ENCODE measurements around the gene SSNA1. TPM values are rescaled to one million over a fixed set of nuclear protein-coding genes. Genes with fewer than 3 reads are reported as not detected.

The SSNA1 gene
- total RNA-seq, 1 donor from 2014 or later, result 40.9 TPM

DNA sequence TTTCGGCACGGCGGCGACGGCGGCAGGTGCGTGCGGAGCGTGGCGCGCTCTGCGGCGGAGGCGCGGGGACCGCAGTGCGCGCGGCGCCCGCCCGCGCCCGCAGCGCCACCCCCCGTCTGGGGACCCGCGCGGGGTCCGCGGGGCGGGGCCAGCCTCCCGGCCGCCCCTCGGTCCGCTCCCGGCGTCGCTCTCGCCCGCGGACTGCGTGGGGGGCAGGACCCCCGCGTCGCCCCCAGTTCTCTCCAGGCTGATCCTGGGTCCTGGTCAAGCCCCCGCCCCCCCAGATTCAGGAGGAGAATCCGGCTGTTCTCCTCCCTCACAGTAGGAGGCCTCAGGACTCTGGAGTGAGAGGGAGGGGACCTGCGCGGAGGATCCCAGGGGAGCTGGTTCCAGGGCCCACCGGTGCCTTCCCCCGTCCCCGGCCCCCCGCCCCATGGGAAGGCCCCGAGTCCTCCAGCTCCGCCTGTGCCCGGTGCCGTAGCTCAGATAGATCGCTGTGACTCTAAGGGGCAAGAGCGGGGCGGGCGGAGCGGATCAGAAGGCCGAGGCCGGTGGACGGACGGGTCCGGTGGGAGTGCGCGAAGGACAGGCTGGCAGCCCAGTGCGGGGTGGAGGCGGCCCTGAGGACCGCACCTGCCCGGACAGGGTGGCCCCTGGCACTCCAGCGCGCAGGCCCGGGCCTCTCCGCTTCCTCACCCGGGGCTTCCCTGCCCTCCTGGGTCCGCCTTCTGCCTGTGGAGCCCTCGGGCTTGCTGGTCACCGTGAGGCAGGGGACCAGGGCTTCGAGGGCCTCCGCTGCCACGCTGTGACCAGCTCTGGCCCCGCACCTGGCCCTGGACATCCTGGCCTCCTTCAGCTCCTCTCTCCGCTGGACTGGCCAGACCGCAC lies 34.0 kb downstream of the SSNA1 start, which contains the start of gene RNF208:
Gene RNF208 (minus strand): TSS at position 51 of the 888 bp plus-strand sequence. CDS start 1,028 bp downstream, outside the sequence.
- no peak for TF ChIP-seq CTCF (IDR thresholded peaks at IDR 0.05; ENCODE audit: unreplicated experiment)
- Mint-ChIP-seq H3K36me3 (no peaks in the 10 kb centered on the region), H3K27me3 (ENCODE audit: low read depth) (peaks cover 2% of the 10 kb centered on the region), H3K9me3 (no peaks in the 10 kb centered on the region), H3K27ac (peak within 1 kb of the TSS; percentile 86), H3K4me1 (peaks cover 6% of the 10 kb centered on the region), H3K4me3 (peak within 1 kb of the TSS; percentile 82)
- peak in 1 of 2 experiments; percentile 52 for DNase-seq (ENCODE audit: low spot score in 2 of 2, unreplicated experiment in 2 of 2)

- H3K27ac Mint-ChIP-seq, result peak overlapping the region; percentile 86
- H3K27me3 Mint-ChIP-seq (ENCODE audit: low read depth), result peaks cover 4% of the 10 kb centered on the region
- H3K9me3 Mint-ChIP-seq, result no peaks in the 10 kb centered on the region
- H3K4me3 Mint-ChIP-seq, result peak overlapping the region; percentile 82
- peak; percentile 91 to 93 for DNase-seq (ENCODE audit: low spot score in 2 of 2, unreplicated experiment in 2 of 2)
- H3K36me3 Mint-ChIP-seq, result no peaks in the 10 kb centered on the region
- H3K4me1 Mint-ChIP-seq, result peaks cover 9% of the 10 kb centered on the region
- TF ChIP-seq CTCF (IDR thresholded peaks at IDR 0.05; ENCODE audit: unreplicated experiment), result no peak
These were observed 34.8 kb downstream of the SSNA1 start for GRCh38 chr9:137223078-137223970.

DNA sequence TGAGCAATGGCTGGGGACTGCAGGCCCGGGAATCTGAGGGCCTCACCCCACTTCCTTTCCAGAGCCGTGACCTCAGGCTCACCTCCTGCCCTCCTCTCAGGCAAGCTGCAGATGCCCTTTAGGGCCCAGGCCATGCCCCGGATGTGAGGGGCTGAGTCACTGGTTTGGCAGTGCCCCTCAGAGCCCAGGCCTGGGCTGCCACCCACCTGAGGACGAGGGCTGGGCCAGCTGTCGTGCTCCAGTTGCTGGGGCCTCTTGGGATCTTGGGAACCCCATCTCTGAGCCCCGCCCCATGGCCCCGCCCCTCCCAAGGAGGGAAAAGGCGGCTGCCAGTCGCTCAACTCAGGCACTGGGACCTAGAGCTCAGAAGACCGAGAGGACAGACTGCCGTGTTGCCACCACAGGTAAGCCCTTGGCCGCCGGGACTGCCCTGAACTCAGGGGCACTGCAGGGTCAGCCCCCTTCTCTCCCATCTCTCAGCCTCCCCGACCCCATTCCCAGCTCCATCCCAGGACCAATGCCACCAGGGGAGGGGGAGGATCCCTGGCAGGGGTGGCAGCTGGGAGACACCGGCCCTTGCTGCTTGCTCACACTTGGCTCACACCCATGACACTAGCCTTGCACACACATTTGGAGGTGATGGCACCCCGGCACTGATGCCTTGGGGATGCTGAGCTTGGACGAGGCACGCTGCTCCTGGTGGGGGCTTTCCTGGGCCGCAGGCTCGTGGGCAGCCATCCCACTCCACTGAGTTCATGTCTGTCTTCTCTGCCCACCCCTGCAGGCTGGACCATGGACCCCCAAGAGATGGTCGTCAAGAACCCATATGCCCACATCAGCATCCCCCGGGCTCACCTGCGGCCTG lies 36.6 kb downstream of the SSNA1 start, which contains the start of gene CYSRT1:
Gene CYSRT1 (plus strand): TSS at position 345 of the 865 bp plus-strand sequence. CDS start 448 bp downstream, at position 793.
- no peak for DNase-seq (ENCODE audit: low spot score in 2 of 2, unreplicated experiment in 2 of 2)
- no peaks in the 10 kb centered on the region for H3K9me3 Mint-ChIP-seq
- H3K4me3 Mint-ChIP-seq, result peak within 1 kb of the TSS; percentile 82
- no peak for TF ChIP-seq CTCF (IDR thresholded peaks at IDR 0.05; ENCODE audit: unreplicated experiment)
- H3K27ac Mint-ChIP-seq, result peak within 1 kb of the TSS; percentile 66
- H3K4me1 Mint-ChIP-seq, result peaks cover 9% of the 10 kb centered on the region
- H3K36me3 Mint-ChIP-seq, result no peaks in the 10 kb centered on the region
- H3K27me3 Mint-ChIP-seq (ENCODE audit: low read depth), result peaks cover 4% of the 10 kb centered on the region

DNA sequence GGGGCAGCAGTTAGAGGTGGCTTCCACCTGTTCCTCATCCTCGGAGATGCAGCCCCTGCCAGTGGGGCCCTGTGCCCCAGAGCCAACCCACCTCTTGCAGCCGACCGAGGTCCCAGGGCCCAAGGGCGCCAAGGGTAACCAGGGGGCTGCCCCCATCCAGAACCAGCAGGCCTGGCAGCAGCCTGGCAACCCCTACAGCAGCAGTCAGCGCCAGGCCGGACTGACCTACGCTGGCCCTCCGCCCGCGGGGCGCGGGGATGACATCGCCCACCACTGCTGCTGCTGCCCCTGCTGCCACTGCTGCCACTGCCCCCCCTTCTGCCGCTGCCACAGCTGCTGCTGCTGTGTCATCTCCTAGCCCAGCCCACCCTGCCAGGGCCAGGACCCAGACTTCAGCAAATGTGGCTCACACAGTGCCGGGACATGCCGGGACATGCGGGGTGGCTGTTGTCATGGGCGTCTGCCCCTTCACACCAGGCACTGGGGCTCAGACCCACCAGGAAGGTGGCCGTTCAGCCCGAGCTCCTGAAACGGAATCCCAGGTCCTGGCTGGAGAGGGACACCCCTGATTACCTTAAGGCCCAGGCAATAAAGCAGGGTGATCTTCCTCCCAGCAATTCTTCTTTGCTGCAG lies 37.3 kb downstream of the SSNA1 start:
- no peaks in the 10 kb centered on the region for H3K9me3 Mint-ChIP-seq
- DNase-seq (ENCODE audit: low spot score in 2 of 2, unreplicated experiment in 2 of 2), result no peak
- H3K4me1 Mint-ChIP-seq, result peaks cover 9% of the 10 kb centered on the region
- no peak overlapping the region for H3K27ac Mint-ChIP-seq
- no peak for TF ChIP-seq CTCF (IDR thresholded peaks at IDR 0.05; ENCODE audit: unreplicated experiment)
- H3K36me3 Mint-ChIP-seq, result no peaks in the 10 kb centered on the region
- H3K4me3 Mint-ChIP-seq, result peak overlapping the region; percentile 22
- H3K27me3 Mint-ChIP-seq (ENCODE audit: low read depth), result peaks cover 4% of the 10 kb centered on the region

All from mesothelial cell of epicardium (in vitro differentiated cells).